Measurements from ENCODE around the gene CORO6. TPM values are rescaled to one million over a fixed set of nuclear protein-coding genes. Genes with fewer than 3 reads are reported as not detected.
A peak's percentile ranks its signal among the peaks of the same experiment; 100 is the strongest.

CORO6 gene
- total RNA-seq, 1 experiment from 2014 or later = 2.8 TPM

GRCh38 chr17:29578626-29579485 is 43.9 kb downstream of the CORO6 start:
- H3K9me3 Mint-ChIP-seq (ENCODE audit: unreplicated experiment) = no peaks in the 10 kb centered on the region
- TF ChIP-seq, protein P1, sequence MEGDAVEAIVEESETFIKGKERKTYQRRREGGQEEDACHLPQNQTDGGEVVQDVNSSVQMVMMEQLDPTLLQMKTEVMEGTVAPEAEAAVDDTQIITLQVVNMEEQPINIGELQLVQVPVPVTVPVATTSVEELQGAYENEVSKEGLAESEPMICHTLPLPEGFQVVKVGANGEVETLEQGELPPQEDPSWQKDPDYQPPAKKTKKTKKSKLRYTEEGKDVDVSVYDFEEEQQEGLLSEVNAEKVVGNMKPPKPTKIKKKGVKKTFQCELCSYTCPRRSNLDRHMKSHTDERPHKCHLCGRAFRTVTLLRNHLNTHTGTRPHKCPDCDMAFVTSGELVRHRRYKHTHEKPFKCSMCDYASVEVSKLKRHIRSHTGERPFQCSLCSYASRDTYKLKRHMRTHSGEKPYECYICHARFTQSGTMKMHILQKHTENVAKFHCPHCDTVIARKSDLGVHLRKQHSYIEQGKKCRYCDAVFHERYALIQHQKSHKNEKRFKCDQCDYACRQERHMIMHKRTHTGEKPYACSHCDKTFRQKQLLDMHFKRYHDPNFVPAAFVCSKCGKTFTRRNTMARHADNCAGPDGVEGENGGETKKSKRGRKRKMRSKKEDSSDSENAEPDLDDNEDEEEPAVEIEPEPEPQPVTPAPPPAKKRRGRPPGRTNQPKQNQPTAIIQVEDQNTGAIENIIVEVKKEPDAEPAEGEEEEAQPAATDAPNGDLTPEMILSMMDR (IDR thresholded peaks at IDR 0.05; ENCODE audit: insufficient read depth in 1 of 2, low read depth in 1 of 2, low read length in 1 of 2, severe bottlenecking in 1 of 2, unreplicated experiment in 1 of 2) = no peak
- Histone ChIP-seq H3K27me3 (replicated peaks; ENCODE audit: control insufficient read depth, insufficient read depth, low read length) (no peaks in the 10 kb centered on the region), H3K4me3 (ENCODE audit: low read depth, low read length) (no peak overlapping the region), H3K9me3 (no peaks in the 10 kb centered on the region), H3K36me3 (ENCODE audit: control insufficient read depth, insufficient read depth, low read length) (peaks cover 5% of the 10 kb centered on the region), H3K4me1 (peaks cover 10% of the 10 kb centered on the region)
- no peak overlapping the region for H3K4me3 Mint-ChIP-seq (ENCODE audit: unreplicated experiment)
- POLR2A ChIA-PET = no interaction called here
- no peaks in the 10 kb centered on the region for H3K4me1 Mint-ChIP-seq (ENCODE audit: low read depth, unreplicated experiment)
- peaks cover 24% of the 10 kb centered on the region for H3K36me3 Mint-ChIP-seq (ENCODE audit: insufficient read depth, unreplicated experiment)
- intact Hi-C loops (cut with micrococcal nuclease; ENCODE audit: unreplicated experiment) = no loop called here
- no peaks in the 10 kb centered on the region for H3K27me3 Mint-ChIP-seq (ENCODE audit: insufficient read depth, unreplicated experiment)
- H3K27ac Mint-ChIP-seq (ENCODE audit: unreplicated experiment) = peak overlapping the region; percentile 8
- CTCF ChIA-PET = no interaction called here
- DNase-seq = no peak
- no TSS peak for BruUV-seq (replicated peaks)

DNA sequence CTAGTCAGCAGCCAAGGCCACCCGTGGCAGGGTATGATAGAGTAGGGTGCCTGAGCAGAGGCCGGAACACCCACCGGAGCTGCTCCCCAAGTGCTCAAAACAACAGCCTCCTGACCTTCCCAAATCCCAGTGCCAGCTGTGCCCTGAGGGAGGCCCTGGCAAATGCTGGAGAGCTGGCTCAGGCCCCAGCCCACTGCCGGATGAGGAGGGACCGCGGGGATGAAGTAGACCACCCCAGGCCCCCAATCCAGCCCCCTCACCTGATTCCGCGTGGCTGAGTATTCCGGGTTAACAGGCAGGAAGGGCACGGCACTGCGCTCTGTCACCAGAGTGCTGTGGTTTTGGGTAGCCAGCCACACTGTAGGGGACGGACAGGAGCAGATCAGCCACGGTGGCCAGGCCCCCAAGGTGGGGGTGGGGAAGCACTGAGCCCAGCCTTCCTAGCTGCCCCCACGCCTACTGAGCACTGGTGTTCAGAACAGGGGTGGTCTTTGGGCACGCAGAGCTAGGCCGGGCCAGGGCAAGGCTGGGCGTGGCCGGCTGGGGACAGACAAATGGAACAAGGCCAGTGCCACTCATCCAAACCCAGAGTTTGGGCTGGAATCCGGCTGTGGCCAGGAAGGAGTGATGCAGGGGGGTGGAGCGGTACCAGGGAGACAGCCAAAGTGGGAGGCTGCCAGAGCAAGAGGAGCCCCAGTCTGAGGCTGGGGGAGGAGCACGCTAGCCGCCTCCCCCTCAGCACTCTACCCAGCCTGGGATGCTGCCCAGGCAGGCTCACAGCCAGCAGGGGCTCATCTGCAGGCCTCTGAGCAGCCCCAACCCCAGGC is 45.1 kb downstream of the CORO6 start:
- Mint-ChIP-seq H3K27ac (ENCODE audit: unreplicated experiment) (no peak overlapping the region), H3K4me1 (ENCODE audit: low read depth, unreplicated experiment) (no peaks in the 10 kb centered on the region), H3K4me3 (ENCODE audit: unreplicated experiment) (no peak overlapping the region), H3K36me3 (ENCODE audit: insufficient read depth, unreplicated experiment) (peaks cover 31% of the 10 kb centered on the region), H3K9me3 (ENCODE audit: unreplicated experiment) (no peaks in the 10 kb centered on the region), H3K27me3 (ENCODE audit: insufficient read depth, unreplicated experiment) (no peaks in the 10 kb centered on the region)
- intact Hi-C loops (cut with micrococcal nuclease; ENCODE audit: unreplicated experiment) = no loop called here
- TF ChIP-seq, protein P1 (IDR thresholded peaks at IDR 0.05; ENCODE audit: insufficient read depth in 1 of 2, low read depth in 1 of 2, low read length in 1 of 2, severe bottlenecking in 1 of 2, unreplicated experiment in 1 of 2) = no peak
- Histone ChIP-seq H3K36me3 (ENCODE audit: control insufficient read depth, insufficient read depth, low read length) (peaks cover 3% of the 10 kb centered on the region), H3K4me3 (ENCODE audit: low read depth, low read length) (no peak overlapping the region), H3K9me3 (no peaks in the 10 kb centered on the region), H3K4me1 (peaks cover 10% of the 10 kb centered on the region), H3K27me3 (replicated peaks; ENCODE audit: control insufficient read depth, insufficient read depth, low read length) (no peaks in the 10 kb centered on the region)
- DNase-seq = no peak
- ChIA-PET CTCF (interaction anchor here (0.8 to 2.3 kb wide), 2 partner anchors 13 to 14 kb away, joined by 3 to 6 read pairs; no protein-coding TSS in a partner anchor), POLR2A (no interaction called here)
- no TSS peak for BruUV-seq (replicated peaks)

DNA sequence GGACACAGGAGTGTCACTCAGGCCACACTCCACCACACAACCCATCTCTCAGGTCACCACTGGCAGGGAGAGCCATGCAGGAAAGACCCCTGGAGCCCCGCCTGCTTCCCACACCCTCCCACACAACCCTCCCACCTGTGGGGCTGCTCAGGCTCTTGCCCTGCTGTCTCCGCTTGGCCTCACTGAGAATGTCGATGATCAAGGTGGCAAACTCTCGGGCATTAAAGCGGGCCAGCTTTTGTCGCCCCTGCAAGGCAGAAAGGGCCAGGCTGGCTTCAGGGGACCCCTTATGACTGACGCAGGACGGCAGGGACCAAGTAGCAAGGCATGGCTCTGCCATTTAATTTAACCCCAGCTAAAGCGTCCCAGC is 45.7 kb downstream of the CORO6 start:
- ChIA-PET CTCF (interaction anchor here (0.8 to 2.3 kb wide), 2 partner anchors 14 to 15 kb away, joined by 3 to 6 read pairs; no protein-coding TSS in a partner anchor), POLR2A (no interaction called here)
- H3K27me3 Mint-ChIP-seq (ENCODE audit: insufficient read depth, unreplicated experiment) = no peaks in the 10 kb centered on the region
- H3K36me3 Mint-ChIP-seq (ENCODE audit: insufficient read depth, unreplicated experiment) = peaks cover 31% of the 10 kb centered on the region
- BruUV-seq (replicated peaks) = no TSS peak
- H3K9me3 Mint-ChIP-seq (ENCODE audit: unreplicated experiment) = no peaks in the 10 kb centered on the region
- H3K4me1 ChIP-seq = peaks cover 10% of the 10 kb centered on the region
- H3K4me1 Mint-ChIP-seq (ENCODE audit: low read depth, unreplicated experiment) = no peaks in the 10 kb centered on the region
- H3K27me3 ChIP-seq (replicated peaks; ENCODE audit: control insufficient read depth, insufficient read depth, low read length) = no peaks in the 10 kb centered on the region
- no peak overlapping the region for H3K4me3 ChIP-seq (ENCODE audit: low read depth, low read length)
- TF ChIP-seq, protein P1 (IDR thresholded peaks at IDR 0.05; ENCODE audit: insufficient read depth in 1 of 2, low read depth in 1 of 2, low read length in 1 of 2, severe bottlenecking in 1 of 2, unreplicated experiment in 1 of 2) = no peak
- H3K4me3 Mint-ChIP-seq (ENCODE audit: unreplicated experiment) = no peak overlapping the region
- DNase-seq = no peak
- peaks cover 1% of the 10 kb centered on the region for H3K36me3 ChIP-seq (ENCODE audit: control insufficient read depth, insufficient read depth, low read length)
- H3K9me3 ChIP-seq = no peaks in the 10 kb centered on the region
- intact Hi-C loops (cut with micrococcal nuclease; ENCODE audit: unreplicated experiment) = no loop called here
- H3K27ac Mint-ChIP-seq (ENCODE audit: unreplicated experiment) = no peak overlapping the region

All from Caco-2 (cell line).